IMR-90 (cell line): ENCODE results near the gene UBASH3A. TPM values are rescaled to one million over a fixed set of nuclear protein-coding genes. Genes with fewer than 3 reads are reported as not detected.

Experiments
- ATAC-seq: fragments of 200-7000 bp; cut with Tn5 transposase; 2 replicates; pipeline ENCODE4 v1.9.1; 2020; ENCODE audit warnings: low read depth, mild to moderate bottlenecking, moderate library complexity
- BruUV-seq: library from RNA; stranded (reverse); fragments of 400-500 nt; replicated peaks from 2 replicates; lab custom pipeline; 2021; lab: Mats Ljungman, UMichigan
- CTCF ChIA-PET: fragments of 300-600 bp; formaldehyde crosslinking; extraction: SDS; loops from one replicate; lab custom pipeline; 2021; ENCODE audit warnings: antibody characterized with exemption; lab: Yijun Ruan, JAX
- POLR2A ChIA-PET: fragments of 300-600 bp; sonication (Branson Sonifier 250); formaldehyde crosslinking; loops from one replicate; lab custom pipeline; 2022; ENCODE audit warnings: antibody characterized with exemption; ENCODE audit not compliant: unreplicated experiment; lab: Charles Lee
- DNase-seq: peaks from one replicate; pipeline ENCODE4 v3.0.0; 2013
- H2AFZ ChIP-seq: replicated peaks from 2 replicates; pipeline ENCODE3; 2013; ENCODE audit warnings: low read length, mild to moderate bottlenecking; ENCODE audit not compliant: poor library complexity
- H2AK5ac ChIP-seq: 2 replicates; pipeline ENCODE4 v1.6.1; 2013; ENCODE audit warnings: low read depth, low read length, inconsistent platforms
- H2AK9ac ChIP-seq: replicated peaks from 2 replicates; pipeline ENCODE3; 2013; ENCODE audit warnings: mild to moderate bottlenecking, low read depth, low read length, moderate library complexity; ENCODE audit not compliant: poor library complexity
- H2BK120ac ChIP-seq: 2 replicates; pipeline ENCODE4 v1.6.1; 2013; ENCODE audit warnings: low read depth, low read length, inconsistent platforms
- H2BK15ac ChIP-seq: 3 replicates; pipeline ENCODE4 v1.6.1; 2013; ENCODE audit warnings: low read depth, low read length, inconsistent platforms
- H2BK20ac ChIP-seq: 2 replicates; pipeline ENCODE4 v1.6.1; 2013; ENCODE audit warnings: low read depth, mild to moderate bottlenecking, inconsistent platforms, low read length, moderate library complexity
- H2BK5ac ChIP-seq: 2 replicates; pipeline ENCODE4 v1.6.1; 2013; ENCODE audit warnings: mild to moderate bottlenecking, low read depth, low read length, inconsistent platforms; ENCODE audit not compliant: poor library complexity, severe bottlenecking
- H3K14ac ChIP-seq: replicated peaks from 2 replicates; pipeline ENCODE4 v1.6.1; 2013; ENCODE audit warnings: low read depth, low read length, inconsistent platforms
- H3K18ac ChIP-seq: 2 replicates; pipeline ENCODE4 v1.6.1; 2013; ENCODE audit warnings: low read depth, low read length, control low read depth
- H3K23ac ChIP-seq: 2 replicates; pipeline ENCODE4 v1.6.1; 2013; ENCODE audit warnings: low read depth, low read length, inconsistent platforms
- H3K27ac ChIP-seq: 2 replicates; pipeline ENCODE4 v1.5.1; 2013; ENCODE audit warnings: mild to moderate bottlenecking, control low read depth, low read length; ENCODE audit not compliant: insufficient read depth
- H3K27me3 ChIP-seq: 2 replicates; pipeline ENCODE4 v1.6.1; 2013; ENCODE audit warnings: low read length; ENCODE audit not compliant: control insufficient read depth, insufficient read depth
- H3K36me3 ChIP-seq: 2 replicates; pipeline ENCODE4 v1.6.1; 2013; ENCODE audit warnings: low read length, mixed read lengths; ENCODE audit not compliant: control insufficient read depth, insufficient read depth
- H3K4ac ChIP-seq: 2 replicates; pipeline ENCODE4 v1.6.1; 2013; ENCODE audit warnings: low read depth, low read length, inconsistent platforms
- H3K4me1 ChIP-seq: 2 replicates; pipeline ENCODE4 v1.6.1; 2013; ENCODE audit warnings: low read length, mixed read lengths; ENCODE audit not compliant: control insufficient read depth, insufficient read depth
- H3K4me2 ChIP-seq: 2 replicates; pipeline ENCODE4 v1.6.1; 2013; ENCODE audit warnings: low read depth, mild to moderate bottlenecking, control low read depth, low read length, moderate library complexity
- H3K4me3 ChIP-seq: 2 replicates; pipeline ENCODE4 v1.5.1; 2013; ENCODE audit warnings: low read depth, mild to moderate bottlenecking, control low read depth, low read length, moderate library complexity; ENCODE audit not compliant: insufficient read depth
- H3K56ac ChIP-seq: 2 replicates; pipeline ENCODE4 v1.6.1; 2013; ENCODE audit warnings: low read length, inconsistent platforms; ENCODE audit not compliant: insufficient read depth; ENCODE audit errors: extremely low read depth
- H3K79me1 ChIP-seq, 2 experiments: 2 replicates each; pipeline ENCODE4 v1.6.1; 2013; ENCODE audit warnings: low read length in 2 of 2, inconsistent platforms in 1 of 2, low read depth in 1 of 2
- H3K9ac ChIP-seq: 2 replicates; pipeline ENCODE4 v1.6.1; 2013; ENCODE audit warnings: low read depth, low read length, control low read depth
- H3K9me1 ChIP-seq: 2 replicates; pipeline ENCODE4 v1.6.1; 2013; ENCODE audit warnings: low read length, inconsistent platforms; ENCODE audit not compliant: insufficient read depth
- H3K9me3 ChIP-seq: 2 replicates; pipeline ENCODE4 v1.6.1; 2013; ENCODE audit warnings: low read length; ENCODE audit not compliant: control insufficient read depth, insufficient read depth
- H4K20me1 ChIP-seq: 2 replicates; pipeline ENCODE4 v1.6.1; 2013; ENCODE audit warnings: low read length, inconsistent platforms; ENCODE audit not compliant: insufficient read depth
- H4K5ac ChIP-seq: 2 replicates; pipeline ENCODE4 v1.6.1; 2013; ENCODE audit warnings: mild to moderate bottlenecking, low read depth, low read length, control low read depth
- H4K8ac ChIP-seq, 2 experiments: 2 replicates each; pipeline ENCODE4 v1.6.1; 2013; ENCODE audit warnings: low read depth in 2 of 2, low read length in 2 of 2, control low read depth in 1 of 2, inconsistent platforms in 1 of 2
- H4K91ac ChIP-seq: 2 replicates; pipeline ENCODE4 v1.6.1; 2013; ENCODE audit warnings: low read depth, low read length, inconsistent platforms; ENCODE audit not compliant: insufficient read depth
- ELK1 ChIP-seq: fragments of 150-350 bp; IDR thresholded peaks from 2 replicates; pipeline ENCODE4 v1.6.1; 2016; ENCODE audit warnings: low read depth, mild to moderate bottlenecking, low read length, moderate library complexity, borderline replicate concordance
- WGBS, 2 experiments: methylation state at CpG; one replicate each; pipeline versions ENCODE4 v1.1.5 to v1.1.7; 2013; ENCODE audit warnings: missing lambda C conversion rate in 2 of 2; ENCODE audit not compliant: insufficient read length in 1 of 2; ENCODE audit errors: extremely low coverage in 2 of 2; 5-methylcytosine and 5-hydroxymethylcytosine counted together
- dilution Hi-C: fragments of 300-500 bp; cut with HindIII; formaldehyde crosslinking; loops from one replicate; pipeline ENCODE4 v1.14.3; 2018; ENCODE audit warnings: low sequenced_read_pairs; ENCODE audit not compliant: unreplicated experiment
- in situ Hi-C: fragments of 300-500 bp; cut with MboI; formaldehyde crosslinking; loops from 3 replicates; pipeline ENCODE4 v1.14.3; 2019; ENCODE audit warnings: low sequenced_read_pairs, inconsistent platforms, mixed read lengths
- intact Hi-C: fragments of 100-400 bp; cut with micrococcal nuclease; formaldehyde crosslinking; loops from 2 replicates; pipeline ENCODE4 v1.10.0; 2022
- polyA plus RNA-seq, 3 experiments: library from polyadenylated mRNA; depleted of rRNA; stranded (reverse); fragments of >200 nt; gene quantifications; 2 replicates each; pipeline ENCODE4 v1.2.3, GENCODE V29; 2012; ENCODE audit warnings: low replicate concordance in 1 of 3
- total RNA-seq: library from RNA; depleted of rRNA; stranded (reverse); fragments of >200 nt; gene quantifications from 2 replicates; pipeline ENCODE4 v1.2.3, GENCODE V29; 2012

Gene UBASH3A
- total and polyA plus RNA-seq, 2 of the 4 experiments (the other 2 are of a cell fraction): not detected

DNA sequence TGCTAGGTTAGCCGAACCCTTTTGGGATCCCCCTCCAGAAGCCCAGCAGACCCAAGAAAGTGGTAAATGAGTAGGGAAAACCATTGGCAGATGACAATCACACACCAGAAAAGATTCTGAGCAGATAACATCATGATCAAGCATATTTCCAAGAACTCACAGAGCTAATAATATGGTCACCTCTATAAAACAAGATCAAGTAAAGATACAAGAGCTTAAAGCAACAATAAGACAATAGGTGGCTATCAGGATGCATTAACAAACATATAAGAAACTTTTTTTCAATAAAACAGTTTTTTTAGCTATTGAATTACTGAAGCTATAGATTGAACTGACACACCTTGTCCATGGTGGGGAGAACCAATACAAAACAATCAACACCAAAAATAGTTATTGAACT lies 29.0 kb downstream of the UBASH3A start:
- intact Hi-C loops: no loop called here
- Histone ChIP-seq H3K79me1 (no peaks in the 10 kb centered on the region), H2BK5ac (no peak overlapping the region), H3K14ac (no peak overlapping the region), H3K4me3 (no peak overlapping the region), H4K20me1 (no peaks in the 10 kb centered on the region), H2AFZ (no peak overlapping the region), H4K91ac (no peak overlapping the region), H3K9ac (no peak overlapping the region), H3K23ac (no peak overlapping the region), H2BK15ac (no peak overlapping the region), H3K27me3 (no peaks in the 10 kb centered on the region; the same call in 1 of the 2 replicates), H3K4ac (no peak overlapping the region), H4K5ac (no peak overlapping the region), H3K4me1 (no peaks in the 10 kb centered on the region), H3K56ac (no peak overlapping the region), H3K36me3 (no peaks in the 10 kb centered on the region), H3K27ac (no peak overlapping the region), H2AK9ac (no peak overlapping the region), H2AK5ac (no peak overlapping the region), H3K4me2 (no peak overlapping the region), H3K18ac (no peak overlapping the region), H4K8ac (no peak overlapping the region), H2BK20ac (no peak overlapping the region), H3K9me1 (no peaks in the 10 kb centered on the region), H3K9me3 (no peaks in the 10 kb centered on the region; the same call in 1 of the 2 replicates), H2BK120ac (no peak overlapping the region)
- TF ChIP-seq ELK1: no peak
- dilution Hi-C loops: no loop called here
- ChIA-PET CTCF (no interaction called here), POLR2A (no interaction called here)
- no CpG with 5 or more reads among the region's 1 CpG for WGBS, 2 experiments
- ATAC-seq (no peak), DNase-seq (no peak)
- BruUV-seq: no TSS peak
- in situ Hi-C loops: no loop called here
